AG08395 (cell line): ENCODE results near the gene MTG2.

Experiments used
- DNase-seq: peaks from one replicate; pipeline ENCODE4 v3.0.0; 2012; ENCODE audit warnings: mixed read lengths, low spot score

The MTG2 gene

DNA sequence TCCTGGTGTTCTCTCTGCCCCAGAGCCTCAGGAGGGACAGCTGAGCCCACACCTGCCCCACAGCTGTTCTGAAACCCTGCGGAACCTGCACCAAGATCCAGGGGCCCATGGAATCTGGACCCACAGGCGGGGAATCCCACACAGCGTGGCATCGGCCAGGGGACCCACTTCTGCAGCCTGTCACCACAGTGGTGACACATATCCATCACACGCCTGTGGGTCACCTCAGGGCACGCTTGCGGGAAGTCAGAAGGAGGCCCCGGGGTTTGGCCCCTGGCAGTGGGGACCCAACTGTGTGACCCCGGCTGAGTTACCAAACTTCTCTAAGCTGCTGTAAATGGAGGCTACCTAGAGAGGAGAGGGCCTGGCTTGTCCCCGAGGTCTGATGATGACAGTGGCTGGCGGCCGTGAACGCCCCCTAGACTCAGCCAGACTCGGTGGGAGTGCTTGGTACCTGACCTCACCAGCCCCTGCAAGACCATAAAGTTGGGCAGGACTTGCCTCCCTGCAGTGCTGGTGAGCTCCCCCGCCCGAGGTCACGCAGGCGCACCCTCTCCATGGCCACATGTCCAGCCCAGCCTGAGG is 39.5 kb downstream of the MTG2 start:
- DNase-seq = no peak

DNA sequence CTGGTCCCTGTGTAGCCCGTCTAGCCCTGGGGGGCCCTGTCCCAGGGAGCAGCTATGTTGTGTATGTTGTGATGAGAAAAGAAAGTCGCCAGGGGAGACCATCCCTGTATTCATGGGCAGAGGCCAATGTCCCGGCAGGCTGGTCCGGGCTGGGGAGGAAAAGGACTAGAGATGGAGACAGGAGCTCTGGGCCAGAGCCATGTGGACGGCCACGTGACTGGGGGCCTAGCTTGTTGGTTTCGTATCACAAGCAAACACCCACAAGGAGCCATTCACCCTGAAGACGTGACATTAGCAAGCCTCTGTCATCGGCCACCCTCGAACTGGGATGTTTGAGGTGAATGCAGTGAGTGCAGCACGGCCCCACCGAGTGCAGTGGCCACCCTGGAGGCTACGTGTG is 40.1 kb downstream of the MTG2 start:
- DNase-seq = no peak

DNA sequence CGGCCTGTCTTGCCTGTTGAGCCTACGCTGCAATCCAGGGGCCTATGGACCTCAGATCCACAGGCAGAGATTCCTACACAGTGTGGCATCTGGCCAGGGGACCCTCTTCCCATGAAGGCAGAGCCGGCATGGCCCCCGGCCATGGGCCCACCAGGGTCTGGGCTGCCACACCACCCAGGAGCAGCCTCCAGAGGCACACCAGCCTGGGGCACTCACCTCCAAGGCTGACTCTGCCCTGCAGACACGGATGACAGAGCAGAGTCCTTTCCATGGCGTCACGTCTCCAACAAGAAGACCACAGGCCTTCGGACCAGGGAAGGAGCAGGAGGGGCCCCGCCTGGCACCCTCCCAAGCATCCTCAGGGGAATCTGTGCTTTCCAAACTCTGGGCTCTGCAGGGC is 40.7 kb downstream of the MTG2 start:
- DNase-seq = no peak

- DNase-seq = no peak
These were observed 41.5 kb downstream of the MTG2 start for GRCh38 chr20:62224113-62224855.

GRCh38 chr20:62225026-62225425 is 42.2 kb downstream of the MTG2 start:
- no peak for DNase-seq

DNA sequence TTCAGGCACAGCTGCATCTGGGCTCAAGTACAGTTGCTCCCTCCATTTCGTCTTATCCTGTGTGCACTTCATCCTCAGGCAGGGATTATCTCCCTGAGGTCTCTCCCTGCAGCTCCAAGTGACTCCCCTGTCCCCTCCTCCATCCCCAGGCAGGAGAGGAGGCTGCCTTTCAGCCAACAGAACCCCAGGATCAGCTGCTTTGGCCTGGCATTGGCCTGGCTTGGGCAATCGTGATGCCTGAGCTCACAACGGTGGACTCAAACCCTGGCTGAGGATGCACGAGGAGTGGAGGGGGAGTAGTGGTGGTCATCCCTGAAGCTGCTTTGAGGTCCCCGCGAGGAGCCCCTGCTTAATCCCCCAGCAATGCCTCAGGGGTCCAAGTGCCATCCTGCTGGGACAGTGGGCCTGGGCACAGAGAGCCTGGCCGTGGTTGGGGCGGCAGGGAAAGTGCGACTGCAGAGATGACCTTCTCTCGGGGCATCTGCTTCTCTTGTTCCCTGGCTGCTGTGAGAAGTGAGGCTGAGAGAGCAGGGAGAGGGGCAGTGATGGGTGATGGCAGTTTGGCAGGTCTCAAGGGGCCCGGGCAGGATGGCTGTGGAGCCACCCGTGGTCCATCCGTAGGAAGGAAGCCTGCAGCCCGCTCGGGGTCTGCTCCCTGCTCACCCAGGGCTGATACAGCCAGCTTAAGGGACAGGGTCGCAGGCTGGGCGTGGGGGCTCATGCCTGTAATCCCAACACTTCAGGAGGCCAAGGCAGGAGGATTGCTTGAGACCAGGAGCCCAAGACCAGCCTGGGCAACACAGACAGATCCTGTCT is 43.2 kb downstream of the MTG2 start:
- DNase-seq = no peak

GRCh38 chr20:62226707-62227590 is 44.1 kb downstream of the MTG2 start:
- no peak for DNase-seq

- DNase-seq = no peak
These were observed 44.8 kb downstream of the MTG2 start for GRCh38 chr20:62227591-62227976.

- no peak for DNase-seq
These were observed 45.4 kb downstream of the MTG2 start for GRCh38 chr20:62227977-62228958.

DNA sequence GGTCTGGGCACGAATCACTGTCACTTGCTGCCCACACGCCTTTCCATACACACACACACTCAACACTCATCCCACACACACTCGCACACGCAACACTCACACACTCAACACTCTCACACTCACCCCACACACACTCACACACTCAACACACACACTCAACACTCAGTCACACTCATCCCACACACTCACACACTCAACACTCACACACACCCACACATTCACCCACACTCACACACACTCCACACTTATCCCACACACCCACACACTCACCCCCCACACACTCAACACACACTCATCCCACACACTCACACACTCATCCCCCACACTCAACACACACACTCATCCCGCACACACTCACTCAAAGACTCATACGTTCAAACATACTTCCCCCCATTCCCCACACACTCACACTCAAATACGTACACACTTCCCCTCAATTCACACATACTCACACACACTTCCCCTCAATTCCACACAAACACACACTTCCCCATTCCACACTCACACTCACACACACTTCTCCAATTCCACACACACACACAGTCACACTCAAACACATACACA is 46.2 kb downstream of the MTG2 start:
- no peak for DNase-seq

DNA sequence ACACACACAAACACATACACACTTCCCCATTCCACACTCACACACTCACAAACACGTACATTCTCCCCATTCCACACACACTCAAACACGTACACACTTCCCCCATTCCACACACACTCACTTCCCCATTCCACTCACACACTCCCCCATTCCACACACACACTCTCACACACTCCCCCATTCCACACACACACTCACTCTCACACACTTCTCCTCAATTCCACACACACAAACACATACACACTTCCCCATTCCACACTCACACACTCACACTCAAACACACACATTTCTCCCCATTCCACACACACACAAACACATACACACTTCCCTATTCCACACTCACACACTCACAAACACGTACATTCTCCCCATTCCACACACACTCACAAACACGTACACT is 46.8 kb downstream of the MTG2 start:
- DNase-seq = no peak

- no peak for DNase-seq
These were observed 47.4 kb downstream of the MTG2 start for GRCh38 chr20:62230276-62230675.

DNA sequence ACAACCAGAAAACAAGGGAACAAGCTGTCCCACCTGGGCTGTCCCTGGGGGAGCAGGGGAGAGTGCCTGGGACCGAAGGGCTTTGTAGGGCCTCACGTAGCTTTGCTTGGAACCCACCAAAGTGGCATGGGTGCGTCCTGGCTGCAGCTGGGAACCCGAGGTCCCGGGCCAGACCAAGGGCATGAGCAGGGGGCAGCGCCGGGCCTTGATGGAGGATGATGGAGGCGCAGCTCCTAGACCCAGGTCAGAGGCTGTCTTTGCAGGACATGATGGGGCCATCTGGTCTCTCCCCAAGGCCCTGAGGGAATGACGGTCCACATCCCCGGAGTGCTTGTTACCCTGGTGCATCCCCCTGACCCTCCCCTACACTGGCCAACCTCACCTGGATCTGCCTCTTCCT is 47.9 kb downstream of the MTG2 start:
- DNase-seq = no peak

DNA sequence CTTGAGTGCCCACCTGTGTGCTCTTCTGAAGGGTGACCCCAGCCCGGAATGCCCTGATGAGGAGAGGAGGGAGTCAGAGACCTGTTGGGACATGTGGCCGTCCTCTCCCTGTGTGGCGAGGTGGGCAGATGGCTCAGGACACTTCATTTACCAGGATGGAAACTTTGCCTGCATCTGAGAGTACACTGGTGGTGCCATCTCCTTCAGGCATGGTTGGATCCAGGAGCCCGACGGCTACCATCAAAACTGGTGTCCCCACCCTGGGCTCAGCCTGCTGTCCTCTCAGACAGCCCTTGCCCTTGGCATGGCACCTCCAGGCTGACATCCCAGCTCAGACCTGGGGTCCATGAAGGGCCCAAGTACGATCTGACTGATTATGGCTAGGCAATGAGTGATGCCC is 48.5 kb downstream of the MTG2 start:
- no peak for DNase-seq

DNA sequence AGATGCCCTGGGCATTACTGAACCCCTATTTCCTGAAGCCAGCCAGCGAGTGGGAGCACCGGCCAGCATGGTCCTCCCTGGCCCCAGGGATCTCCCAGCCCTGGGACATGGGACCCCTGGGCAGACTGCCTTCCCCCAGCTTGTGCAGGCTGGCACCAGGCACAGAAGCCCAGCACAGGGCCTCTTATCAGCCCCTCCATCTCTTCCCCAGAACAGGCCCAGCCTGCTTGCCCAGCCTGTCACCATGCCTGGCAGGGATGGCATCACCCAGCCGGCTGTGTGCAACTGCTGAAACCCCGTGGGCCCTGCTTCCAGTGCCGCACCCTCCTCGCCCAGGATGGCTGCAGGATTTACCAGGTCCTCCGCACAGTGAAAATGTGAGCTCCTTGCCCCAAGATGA is 49.4 kb downstream of the MTG2 start:
- DNase-seq = no peak

DNA sequence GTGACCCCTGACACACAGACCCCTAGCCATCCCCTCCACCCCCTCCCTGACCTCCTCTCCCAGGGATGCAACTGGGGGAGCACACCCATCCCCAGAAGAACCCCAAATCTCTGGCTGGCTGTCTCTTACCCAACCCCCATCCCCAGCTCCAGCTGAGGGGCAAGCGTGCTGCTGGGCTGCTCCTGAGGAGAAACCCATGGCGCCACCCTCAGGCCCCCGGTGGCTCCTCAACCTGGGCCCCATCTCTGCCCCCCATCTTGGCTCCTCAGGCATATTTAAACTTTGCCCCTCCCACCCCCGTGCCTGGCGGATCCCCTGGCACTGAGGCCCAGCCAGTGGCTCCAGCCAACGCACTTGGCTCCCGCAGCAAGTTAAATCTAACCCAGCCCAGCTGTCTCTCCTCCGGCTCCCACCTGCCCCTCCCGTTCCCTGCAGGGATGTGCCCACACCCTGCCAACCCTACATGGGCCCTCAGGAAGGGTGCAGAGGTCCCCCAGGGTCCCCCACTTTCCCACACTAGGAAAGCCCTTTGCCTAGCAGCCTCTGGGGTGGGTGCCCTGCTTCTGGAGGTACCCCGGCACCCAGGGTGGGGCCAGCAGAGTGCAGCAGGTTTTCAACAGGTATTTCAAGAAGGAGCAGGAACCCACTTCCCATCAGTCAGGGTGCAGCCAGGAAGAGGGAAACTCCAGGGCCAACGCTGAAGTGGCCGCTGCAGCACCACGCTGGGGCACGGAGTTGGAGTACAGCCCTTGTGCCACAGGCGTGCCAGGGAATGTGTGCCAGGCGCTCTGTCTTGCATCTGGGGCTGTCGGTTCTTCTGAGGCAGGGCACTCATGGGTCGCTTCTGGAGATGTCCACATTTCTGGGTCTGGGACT is 50.2 kb downstream of the MTG2 start:
- no peak for DNase-seq

DNA sequence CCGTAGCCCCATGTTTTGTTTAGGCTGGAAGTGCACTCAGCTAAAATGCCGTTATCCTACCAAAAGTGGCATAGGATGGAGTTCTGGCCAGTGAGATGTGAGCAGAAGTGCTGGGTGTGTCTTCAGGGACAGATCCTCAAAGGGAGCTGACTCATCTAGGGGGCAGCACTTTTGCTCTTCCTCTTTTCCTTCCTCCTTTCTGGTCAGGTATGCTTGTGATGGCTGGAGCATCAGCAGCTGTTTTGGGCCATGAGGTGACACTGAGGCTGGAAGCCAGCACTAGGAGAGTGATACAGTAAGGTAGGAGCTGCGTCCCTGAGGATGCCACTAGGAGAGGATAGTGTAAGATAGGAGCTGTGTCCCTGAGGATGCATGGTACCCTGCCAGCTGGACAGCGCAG is 50.9 kb downstream of the MTG2 start:
- no peak for DNase-seq

DNA sequence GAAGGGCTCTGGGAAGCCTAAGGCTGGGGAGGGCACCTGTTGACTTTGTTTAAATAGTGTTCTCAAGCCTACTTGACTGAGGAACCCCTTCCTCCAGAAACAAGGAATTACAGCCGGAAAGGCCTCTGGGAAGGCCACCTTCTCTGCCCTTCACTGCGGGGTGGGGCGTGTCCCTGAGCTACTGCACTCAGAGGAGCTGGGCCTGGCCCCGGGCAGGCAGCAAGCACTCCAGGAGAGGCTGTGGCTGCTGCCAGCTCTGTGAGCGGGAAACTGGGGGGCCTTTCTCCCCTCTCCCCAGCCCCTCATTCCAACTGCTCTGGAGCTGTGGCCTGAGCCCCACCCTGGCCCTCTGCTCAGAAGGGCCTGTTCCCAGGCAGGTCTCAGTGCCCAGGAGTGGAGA is 51.5 kb downstream of the MTG2 start:
- no peak for DNase-seq

GRCh38 chr20:62235001-62235776 is 52.4 kb downstream of the MTG2 start:
- DNase-seq = no peak
